ENCODE data around the gene BPHL. TPM values are rescaled to one million over a fixed set of nuclear protein-coding genes. Genes with fewer than 3 reads are reported as not detected.

BPHL gene

DNA sequence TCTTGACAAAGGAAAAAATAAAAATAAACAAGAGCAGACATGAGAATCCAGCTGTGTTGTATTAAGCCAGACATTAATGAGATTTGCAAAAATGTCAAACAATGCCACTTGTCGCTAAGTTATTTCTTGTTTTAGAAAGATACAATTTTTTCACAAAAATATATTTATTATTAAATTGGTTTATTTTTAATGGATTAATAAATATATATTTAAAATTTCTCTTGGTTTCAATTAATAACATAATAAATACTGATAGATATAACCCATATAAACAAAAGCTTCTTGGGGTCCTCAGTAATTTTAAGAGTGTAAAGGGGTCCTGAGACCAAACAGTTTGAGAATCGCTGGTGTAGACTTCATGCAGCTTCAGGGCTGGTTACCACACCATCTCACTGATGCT, 82.9 kb downstream of the BPHL start:
- no peak overlapping the region for H3K9ac ChIP-seq (ENCODE audit: low read depth, low read length)
- H3K4me1 ChIP-seq (ENCODE audit: control insufficient read depth, insufficient read depth, low read length) = peaks cover 9% of the 10 kb centered on the region
- no peaks in the 10 kb centered on the region for H3K9me3 ChIP-seq (replicated peaks; ENCODE audit: low read length)
- H3K36me3 ChIP-seq (ENCODE audit: insufficient read depth, low read length) = no peaks in the 10 kb centered on the region
- H3K4me2 ChIP-seq (ENCODE audit: low read length) = no peak overlapping the region
- H3K4me3 ChIP-seq (ENCODE audit: low read length) = no peak overlapping the region
- peaks cover 16% of the 10 kb centered on the region for H3K27me3 ChIP-seq (ENCODE audit: control insufficient read depth, insufficient read depth, low read length)

Small RNAs within 50 kb of the gene (small RNA-seq; reads per million reads assigned to genes)
- gene RNA5SP201 = not detected

Data from skeletal muscle satellite cell (primary cell).